Ishikawa (cell line): ENCODE data around the gene UNC5C.

Source experiments
- CEBPB ChIP-seq: IDR thresholded peaks from 2 replicates; pipeline ENCODE4 v1.6.1; 2012
- CREB1 ChIP-seq: IDR thresholded peaks from 2 replicates; pipeline ENCODE4 v1.6.1; 2012; ENCODE audit warnings: low read depth
- EGR1 ChIP-seq: IDR thresholded peaks from 2 replicates; pipeline ENCODE4 v1.6.1; 2012
- EP300 ChIP-seq: IDR thresholded peaks from 2 replicates; pipeline ENCODE4 v1.6.1; 2012; ENCODE audit warnings: borderline replicate concordance
- MAX ChIP-seq: IDR thresholded peaks from 2 replicates; pipeline ENCODE4 v1.6.1; 2012
- REST ChIP-seq: IDR thresholded peaks from 2 replicates; pipeline ENCODE4 v1.6.1; 2012; ENCODE audit warnings: low read depth, mild to moderate bottlenecking
- TAF1 ChIP-seq: IDR thresholded peaks from 2 replicates; pipeline ENCODE4 v1.6.1; 2012; ENCODE audit warnings: low read depth, mild to moderate bottlenecking
- TEAD4 ChIP-seq: IDR thresholded peaks from 2 replicates; pipeline ENCODE4 v1.6.1; 2012
- YY1 ChIP-seq: IDR thresholded peaks from 2 replicates; pipeline ENCODE4 v1.6.1; 2012; ENCODE audit warnings: low read depth

GRCh38 chr4:95504501-95504900 lies 44.3 kb downstream of the UNC5C start:
- no peak for TF ChIP-seq CEBPB
- TF ChIP-seq EP300 = no peak
- no peak for TF ChIP-seq YY1
- no peak for TF ChIP-seq CREB1
- no peak for TF ChIP-seq REST
- TF ChIP-seq EGR1 = no peak
- no peak for TF ChIP-seq TAF1
- TF ChIP-seq TEAD4 = no peak
- no peak for TF ChIP-seq MAX
